Nasal cavity respiratory epithelium epithelial cell of viscerocranial mucosa (primary cell): Measurements from ENCODE around the gene DDR1. TPM values are rescaled to one million over a fixed set of nuclear protein-coding genes. Genes with fewer than 3 reads are reported as not detected.

ENCODE experiments used
- total RNA-seq: library from RNA; depleted of rRNA; stranded (reverse); fragments of >200 nt; gene quantifications from 2 replicates; pipeline ENCODE4 v1.2.3, GENCODE V29; 2014

DDR1 gene
- total RNA-seq: 101 and 486 TPM in 2 replicates

GRCh38 chr6:30883685-30884520, at the start of gene DDR1:
TSS of gene DDR1 (plus strand) at chr6:30884519. CDS start at chr6:30888730, 4,211 bp downstream.

GRCh38 chr6:30907758-30908591, 23.7 kb downstream of the DDR1 start, which contains the start of gene GTF2H4:
TSS of gene GTF2H4 (plus strand) at chr6:30908207.

GRCh38 chr6:30914076-30914853, 29.9 kb downstream of the DDR1 start, which contains the start of gene VARS2:
TSS of gene VARS2 (plus strand) at chr6:30914238. CDS start at chr6:30914837, 599 bp downstream.

GRCh38 chr6:30931969-30932645, 47.8 kb downstream of the DDR1 start, which contains the start of gene SFTA2:
TSS of gene SFTA2 (minus strand) at chr6:30932170. CDS start at chr6:30932096, 74 bp downstream.

GRCh38 chr6:30940361-30940986, 56.2 kb downstream of the DDR1 start, which contains the start of gene MUCL3:
TSS of gene MUCL3 (plus strand) at chr6:30940973. CDS start at chr6:30941000, 27 bp downstream.

Other genes with a start within 250 kb of the DDR1 start
- gene C6orf136, start 237.4 kb upstream of the DDR1 start, total RNA-seq: 3.1 and 3.8 TPM in 2 replicates
- gene DHX16, start 211.5 kb upstream of the DDR1 start, total RNA-seq: 43.7 and 45.3 TPM in 2 replicates
- 40.7 and 56.9 TPM in 2 replicates for gene PPP1R18, start 197.9 kb upstream of the DDR1 start, total RNA-seq
- 0.34 and 2.0 TPM in 2 replicates for gene NRM, start 193.5 kb upstream of the DDR1 start, total RNA-seq
- gene MDC1, start 167.2 kb upstream of the DDR1 start, total RNA-seq: 4.4 and 7.2 TPM in 2 replicates
- gene TUBB, start 164.2 kb upstream of the DDR1 start, total RNA-seq: 88.5 and 229 TPM in 2 replicates
- gene FLOT1, start 141.8 kb upstream of the DDR1 start, total RNA-seq: 23.2 and 75.0 TPM in 2 replicates
- gene IER3, start 140.0 kb upstream of the DDR1 start, total RNA-seq: 110 and 273 TPM in 2 replicates
- 6.5 and 15.9 TPM in 2 replicates for gene GTF2H4, start 23.7 kb downstream of the DDR1 start, total RNA-seq
- 20.9 and 25.3 TPM in 2 replicates for gene VARS2, start 29.7 kb downstream of the DDR1 start, total RNA-seq
- gene SFTA2, start 47.7 kb downstream of the DDR1 start, total RNA-seq: not detected in 2 replicates
- gene MUCL3, start 56.5 kb downstream of the DDR1 start, total RNA-seq: not detected in 2 replicates
- gene MUC21, start 99.2 kb downstream of the DDR1 start, total RNA-seq: 0.78 TPM in 1 of 2 replicates, not detected in the other
- under 0.01 TPM in 1 of 2 replicates, not detected in the other for gene MUC22, start 126.0 kb downstream of the DDR1 start, total RNA-seq
- 0.34 TPM in 1 of 2 replicates, not detected in the other for gene C6orf15, start 228.1 kb downstream of the DDR1 start, total RNA-seq
- 1.7 and 6.0 TPM in 2 replicates for gene PSORS1C1, start 230.3 kb downstream of the DDR1 start, total RNA-seq
- gene CDSN, start 235.9 kb downstream of the DDR1 start, total RNA-seq: under 0.01 and 10.9 TPM in 2 replicates